GM08714 (cell line): ENCODE measurements around the gene CDK17.

Experiments
- H3K4me3 ChIP-seq: fragments of 200-500 bp; sonication (Bioruptor generic); 2 replicates; pipeline ENCODE4 v1.5.1; 2014; ENCODE audit warnings: mild to moderate bottlenecking, low read length, inconsistent platforms
- ZNF274 ChIP-seq: IDR thresholded peaks from 2 replicates; pipeline ENCODE4 v1.6.1; 2012; ENCODE audit warnings: mild to moderate bottlenecking, low read depth, low read length

CDK17 gene

DNA sequence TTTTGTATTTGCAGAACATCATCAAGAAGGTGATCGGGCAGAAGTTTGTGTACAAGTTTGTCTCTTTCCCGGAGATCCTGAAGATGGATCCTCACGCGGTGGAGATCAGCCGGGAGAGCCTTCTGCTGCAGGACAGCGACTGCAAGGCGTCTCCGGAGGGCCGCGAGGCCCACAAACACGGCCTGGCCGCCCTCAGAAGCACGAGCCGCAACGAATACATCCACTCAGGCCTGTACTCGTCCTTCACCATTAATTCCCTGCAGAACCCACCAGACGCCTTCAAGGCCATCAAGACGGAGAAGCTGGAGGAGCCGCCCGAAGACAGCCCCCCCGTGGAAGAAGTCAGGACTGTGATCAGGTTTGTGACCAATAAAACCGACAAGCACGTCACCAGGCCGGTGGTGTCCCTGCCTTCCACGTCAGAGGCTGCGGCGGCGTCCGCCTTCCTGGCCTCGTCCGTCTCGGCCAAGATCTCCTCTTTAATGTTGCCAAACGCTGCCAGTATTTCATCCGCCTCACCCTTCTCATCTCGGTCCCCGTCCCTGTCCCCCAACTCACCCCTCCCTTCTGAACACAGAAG lies 153.2 kb downstream of the CDK17 start:
- no peak overlapping the region for H3K4me3 ChIP-seq
- no peak for TF ChIP-seq ZNF274

DNA sequence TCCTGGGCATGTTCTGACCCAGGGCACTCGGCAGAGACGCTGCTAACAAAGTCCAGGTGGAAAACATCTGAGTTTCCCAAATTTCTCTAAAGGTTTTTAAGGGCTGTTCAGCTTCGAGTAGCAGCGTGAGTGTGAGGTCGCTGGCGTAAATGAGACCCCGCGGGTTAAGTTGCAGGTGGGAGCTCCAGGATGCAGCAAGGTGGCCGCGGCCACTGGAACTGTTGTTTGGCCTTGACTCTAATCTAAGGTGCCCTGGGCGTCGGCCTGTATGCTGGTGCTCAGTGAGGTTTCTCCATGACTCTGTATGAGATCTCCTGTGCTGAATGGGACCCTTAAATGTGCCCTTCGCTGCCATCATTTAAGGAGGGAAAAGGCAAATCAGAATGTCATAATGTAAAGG lies 155.4 kb downstream of the CDK17 start:
- no peak overlapping the region for H3K4me3 ChIP-seq
- no peak for TF ChIP-seq ZNF274

DNA sequence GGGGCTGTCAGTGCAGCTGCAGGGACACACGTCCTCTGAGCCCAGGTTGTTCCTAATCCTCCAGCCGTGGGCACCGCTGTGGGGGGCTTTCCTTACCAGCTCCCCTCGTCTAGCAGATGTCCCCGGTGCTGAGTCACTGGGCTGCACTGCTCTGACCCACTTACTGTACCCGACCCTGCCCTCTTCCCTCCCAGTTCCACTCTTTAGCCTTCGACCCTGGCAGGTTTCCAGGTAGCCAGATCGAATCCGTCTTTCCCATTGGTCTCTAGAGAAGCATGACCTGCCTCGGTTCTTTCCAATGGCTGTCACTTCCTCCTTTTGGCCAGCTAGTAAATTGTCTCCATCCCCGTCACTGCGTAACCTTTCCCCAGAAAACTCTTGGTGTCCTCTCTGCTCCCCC lies 157.6 kb downstream of the CDK17 start:
- no peak overlapping the region for H3K4me3 ChIP-seq
- TF ChIP-seq ZNF274, result no peak

DNA sequence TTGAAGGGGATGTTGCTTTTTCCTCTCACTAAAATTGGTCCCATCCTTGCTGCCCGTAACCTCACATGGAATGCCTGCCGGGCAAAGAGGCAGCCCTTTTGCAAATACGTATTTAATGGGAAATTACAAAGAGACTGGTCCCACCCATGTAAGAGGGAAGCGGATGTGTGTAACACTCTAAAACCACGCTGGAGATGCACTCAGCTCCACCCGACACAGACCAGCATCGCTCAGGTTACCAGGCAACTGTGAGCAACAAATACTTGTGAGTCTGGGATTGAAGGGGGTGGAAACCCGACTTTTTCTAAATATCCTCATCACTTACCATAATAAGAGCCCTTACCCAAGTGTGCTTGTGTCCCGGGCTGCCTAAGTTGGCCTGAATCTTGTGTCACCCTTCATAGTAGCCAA lies 158.4 kb downstream of the CDK17 start:
- H3K4me3 ChIP-seq, result no peak overlapping the region
- no peak for TF ChIP-seq ZNF274

DNA sequence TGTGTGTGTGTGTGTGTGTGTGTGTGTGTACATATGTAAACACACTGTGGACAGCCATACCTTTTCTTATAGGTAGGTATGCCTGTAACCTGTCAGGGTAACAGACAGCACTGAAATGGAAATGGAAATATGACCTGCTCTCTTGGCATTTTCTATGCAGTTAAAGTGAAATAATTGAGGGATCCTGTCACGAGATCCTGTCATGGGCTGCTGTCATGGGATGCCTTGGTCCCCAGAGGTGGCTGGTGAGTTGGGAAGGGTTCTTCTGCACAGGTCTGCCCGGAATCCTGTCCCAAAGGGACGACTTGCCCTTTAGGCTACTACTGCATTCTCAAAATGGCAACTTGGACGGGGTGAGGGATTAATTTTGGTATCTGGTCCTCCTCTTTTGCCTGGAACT lies 158.8 kb downstream of the CDK17 start:
- no peak for TF ChIP-seq ZNF274
- H3K4me3 ChIP-seq, result no peak overlapping the region

DNA sequence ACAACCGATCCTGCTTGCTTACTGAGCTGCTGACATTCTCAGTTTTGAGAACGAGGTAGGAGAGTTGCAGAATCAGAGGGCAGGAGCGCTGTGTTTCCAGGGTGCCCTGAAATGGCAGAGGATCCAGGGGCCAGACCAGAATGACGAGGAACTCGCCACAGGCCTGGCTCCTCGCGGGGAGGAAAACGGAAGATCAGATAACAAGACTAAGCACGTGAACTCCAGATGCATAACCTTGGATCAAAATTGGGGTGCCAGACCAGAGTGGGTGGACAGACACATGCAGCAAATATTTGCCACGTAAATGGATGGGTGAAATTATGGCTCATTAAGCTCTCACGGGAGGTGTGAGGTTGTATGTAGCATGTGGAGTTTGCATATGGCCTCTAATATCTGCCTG lies 159.6 kb downstream of the CDK17 start:
- no peak overlapping the region for H3K4me3 ChIP-seq
- no peak for TF ChIP-seq ZNF274

DNA sequence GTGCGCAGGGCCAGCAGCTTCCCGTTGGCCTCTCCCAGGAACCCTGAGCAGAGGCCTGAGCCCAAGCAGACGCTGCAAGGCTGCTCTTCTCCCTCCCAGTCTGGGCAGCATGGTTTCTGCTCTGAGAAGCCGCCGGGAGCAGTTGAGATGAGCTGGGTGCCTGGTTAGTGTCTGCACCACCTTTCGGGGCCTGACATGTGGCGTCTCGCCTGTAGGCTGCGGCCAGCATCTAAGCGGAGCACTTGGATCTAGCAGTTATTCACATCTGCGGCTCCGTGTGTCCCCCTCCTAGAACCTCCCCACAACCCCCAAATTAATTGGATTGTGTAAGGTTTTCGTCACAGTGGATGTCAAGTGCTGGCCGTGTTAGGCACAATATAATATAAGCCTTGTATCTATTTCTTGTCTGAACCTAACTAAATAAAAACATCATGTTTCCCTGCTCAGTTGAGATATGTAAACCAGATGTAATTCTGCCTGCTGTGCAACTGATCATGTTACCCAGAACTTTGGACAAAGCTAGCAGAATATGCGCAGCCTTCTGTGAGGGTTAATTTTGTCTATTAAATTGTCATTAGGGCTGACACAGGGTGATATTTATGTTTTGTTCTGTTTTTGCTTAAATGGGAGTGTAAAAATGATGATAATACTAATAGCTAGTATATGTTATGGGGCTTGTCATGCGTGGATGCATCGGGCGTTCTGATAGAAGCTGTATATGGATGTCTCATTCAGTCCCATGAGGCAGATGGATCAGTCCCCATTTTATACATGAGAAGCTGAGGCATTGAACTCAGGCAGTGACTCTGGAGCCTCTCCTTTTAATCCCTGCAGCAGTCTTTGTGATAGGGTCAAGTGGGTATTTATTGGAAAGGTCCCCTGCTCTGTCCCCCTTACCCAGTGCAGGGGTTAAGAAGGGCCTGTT lies 160.3 kb downstream of the CDK17 start:
- no peak overlapping the region for H3K4me3 ChIP-seq
- TF ChIP-seq ZNF274, result no peak

DNA sequence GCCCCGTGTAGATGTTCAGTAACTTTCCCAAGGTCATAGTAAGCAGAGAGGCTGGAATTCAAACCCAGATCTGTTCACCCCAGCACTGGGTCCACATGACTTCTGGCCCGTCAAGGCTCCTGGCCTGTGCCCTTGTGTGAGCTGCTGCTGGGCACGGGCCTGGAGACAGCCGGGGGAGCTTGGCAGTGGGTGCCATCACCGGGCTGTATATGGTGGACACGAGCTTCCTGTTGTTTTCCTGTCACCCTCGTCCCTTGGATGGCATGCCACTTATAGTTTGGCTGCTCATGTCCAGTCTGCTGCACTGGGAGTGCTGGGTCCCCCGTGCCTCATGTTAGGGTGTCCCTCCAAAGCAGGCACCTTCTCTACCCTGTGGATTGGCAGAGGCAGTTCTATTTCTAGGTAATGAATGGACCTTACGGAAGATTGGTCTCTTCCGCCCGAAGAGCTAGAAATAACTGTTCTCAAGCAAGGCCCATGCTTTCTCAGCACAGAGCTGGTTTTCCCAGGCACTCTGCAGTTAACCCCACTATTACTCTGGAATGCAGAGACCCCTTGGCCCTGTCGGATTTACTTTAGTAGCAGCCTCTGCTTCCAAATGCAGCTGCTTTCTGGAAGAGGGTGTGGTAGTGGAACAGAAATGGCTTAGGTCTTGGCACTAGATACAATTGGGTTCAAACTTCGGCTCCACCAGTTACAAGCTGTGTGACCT lies 161.7 kb downstream of the CDK17 start:
- no peak for TF ChIP-seq ZNF274
- H3K4me3 ChIP-seq, result no peak overlapping the region

DNA sequence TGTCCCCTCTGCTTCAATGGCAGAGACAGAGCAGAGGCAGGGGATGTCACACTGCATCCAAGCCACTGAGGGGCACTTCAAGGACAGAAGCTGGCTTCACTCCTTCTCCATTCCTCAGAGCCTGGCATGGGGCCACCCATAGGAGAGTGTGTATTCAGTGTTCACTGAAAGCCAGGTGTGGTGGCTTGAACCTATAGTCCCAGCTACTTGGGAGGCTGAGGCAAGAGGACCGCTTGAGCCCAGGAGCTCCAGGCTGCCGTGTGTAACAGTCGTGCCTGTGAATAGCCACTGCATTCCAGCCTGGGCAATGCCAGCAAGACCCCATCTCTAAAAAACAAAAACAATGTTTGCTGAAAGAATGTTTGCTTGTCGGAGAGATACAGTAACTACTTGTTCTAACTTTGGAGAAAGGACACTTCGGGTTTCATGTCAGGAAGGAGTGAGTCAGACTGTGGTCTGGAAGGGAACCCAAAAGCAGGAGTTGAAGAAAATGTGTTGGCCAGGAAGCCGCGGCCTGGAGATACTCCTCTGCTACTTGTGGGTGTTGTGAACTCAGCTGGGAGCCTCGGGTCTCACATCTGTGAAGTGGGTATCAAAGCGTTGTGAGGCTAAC lies 162.7 kb downstream of the CDK17 start:
- TF ChIP-seq ZNF274, result no peak
- H3K4me3 ChIP-seq, result no peak overlapping the region

DNA sequence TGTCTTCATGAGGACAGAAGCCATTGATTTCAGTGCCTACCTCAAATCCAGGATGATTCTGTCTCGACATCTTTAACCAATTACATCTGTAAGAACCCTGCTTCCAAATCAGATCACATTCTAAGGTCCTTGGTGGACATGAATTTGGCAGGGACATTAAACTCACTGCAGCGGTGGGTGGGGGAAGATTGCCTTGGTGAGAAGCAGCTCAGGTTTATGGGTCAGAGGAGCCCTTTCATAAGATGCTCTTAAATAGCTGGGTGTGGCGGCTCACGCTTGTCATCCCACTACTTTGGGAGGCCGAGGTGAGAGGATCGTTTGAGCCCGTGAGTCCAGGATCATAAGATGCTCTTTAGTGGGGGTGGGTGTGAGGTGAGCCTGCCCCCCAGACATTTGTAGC lies 163.2 kb downstream of the CDK17 start:
- no peak for TF ChIP-seq ZNF274
- H3K4me3 ChIP-seq, result no peak overlapping the region

DNA sequence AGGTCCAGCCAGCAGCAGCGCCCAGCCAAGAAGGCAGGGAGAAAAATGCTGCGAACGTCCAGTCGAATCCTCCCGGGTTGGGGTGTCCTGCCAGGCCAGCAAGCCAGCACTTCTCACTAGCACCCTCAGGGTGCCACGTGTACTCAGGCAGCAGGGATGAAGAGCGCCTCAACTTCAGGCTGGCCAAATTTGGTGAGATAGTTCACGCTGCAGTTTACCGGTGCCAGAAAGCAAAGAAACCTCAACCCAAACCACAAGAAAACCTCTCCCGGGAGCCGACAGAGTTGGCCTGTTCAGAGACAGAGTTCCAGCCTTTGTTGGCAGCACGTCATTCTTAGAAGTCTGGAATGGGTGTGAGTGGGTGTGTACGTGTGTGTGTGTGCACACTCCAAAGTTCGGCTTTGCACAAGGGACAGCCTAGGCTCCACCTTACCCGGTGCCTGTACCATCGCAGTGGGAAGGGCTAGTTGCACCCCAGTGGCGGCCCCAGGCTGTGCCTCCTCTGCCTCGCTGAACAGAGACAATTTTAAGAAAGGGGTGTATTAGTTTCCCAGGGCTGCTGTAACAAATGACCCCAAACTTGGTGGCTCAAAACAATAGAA lies 163.9 kb downstream of the CDK17 start:
- no peak for TF ChIP-seq ZNF274
- H3K4me3 ChIP-seq, result no peak overlapping the region

DNA sequence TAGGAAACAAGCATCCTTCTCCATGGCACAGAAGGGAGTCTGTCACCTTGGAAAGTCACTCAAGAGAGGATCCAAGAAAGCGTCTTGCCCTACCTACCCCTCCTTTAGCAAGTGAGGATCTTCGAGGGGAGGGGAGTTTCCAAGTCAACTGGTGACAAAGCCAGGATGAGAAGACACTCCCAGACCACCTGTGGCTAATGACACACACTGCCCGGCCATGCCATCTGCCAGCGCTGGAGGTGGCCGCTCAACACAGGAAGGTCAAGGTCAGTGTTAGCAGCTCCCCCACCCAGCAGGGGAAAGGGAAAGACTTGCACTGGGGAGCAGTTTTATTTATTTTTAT lies 164.8 kb downstream of the CDK17 start:
- no peak overlapping the region for H3K4me3 ChIP-seq
- TF ChIP-seq ZNF274, result no peak

DNA sequence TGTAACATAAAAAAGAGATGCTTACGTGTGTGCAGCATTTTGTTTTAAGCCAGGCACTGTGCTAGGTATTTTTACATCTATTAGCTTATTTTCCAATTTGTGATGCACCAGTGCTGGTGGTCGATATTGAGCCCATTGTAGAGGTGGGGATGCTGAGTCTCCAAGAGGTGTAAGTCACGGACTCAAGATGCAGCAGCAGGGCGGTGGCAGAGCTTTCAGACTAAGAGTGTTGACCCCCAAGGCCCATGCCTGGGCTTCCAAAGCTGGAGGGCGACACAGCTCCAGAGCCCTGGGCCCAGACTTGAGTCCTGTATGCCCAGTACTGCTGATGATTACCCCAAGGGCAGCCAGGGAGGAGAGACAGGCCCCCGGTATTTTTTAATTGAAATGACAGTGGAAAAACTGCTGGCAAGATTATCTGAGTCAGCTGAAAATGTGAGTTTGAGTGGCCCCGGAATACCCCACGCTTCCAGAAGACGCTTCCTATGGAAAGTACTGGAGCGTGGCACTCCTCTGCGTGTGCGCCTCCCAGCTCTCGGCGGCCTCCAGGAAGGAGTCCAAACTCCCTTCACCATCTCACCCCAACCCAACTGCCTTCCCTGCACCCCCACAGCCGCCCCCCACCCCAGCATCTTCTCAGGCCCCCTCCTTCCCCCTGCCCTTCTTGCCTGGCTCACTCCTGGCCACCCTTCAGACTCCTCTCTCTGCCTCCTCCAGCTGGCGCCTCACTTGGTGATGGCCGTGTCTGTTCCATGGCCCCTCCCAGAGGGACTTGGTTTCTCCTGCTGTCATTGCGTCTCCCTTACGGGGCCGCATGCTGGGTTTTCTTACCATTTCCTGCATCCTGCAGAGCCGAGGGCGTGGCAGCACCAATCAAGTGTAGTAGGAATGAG lies 165.4 kb downstream of the CDK17 start:
- no peak for TF ChIP-seq ZNF274
- no peak overlapping the region for H3K4me3 ChIP-seq
